Measurements from ENCODE around the gene TEX10. TPM values are rescaled to one million over a fixed set of nuclear protein-coding genes. Genes with fewer than 3 reads are reported as not detected.

TEX10 gene
- total RNA-seq, 2 experiments from 2014 or later: 43.9 to 44.9 TPM

- intact Hi-C loops (cut with micrococcal nuclease; ENCODE audit: unreplicated experiment): no loop called here
- DNase-seq (ENCODE audit: low spot score): no peak
- Histone ChIP-seq H3K4me3 (ENCODE audit: low read depth, low read length, poor library complexity, severe bottlenecking) (no peak overlapping the region), H3K79me2 (ENCODE audit: insufficient read depth, low read depth, low read length) (no peaks in the 10 kb centered on the region), H3K36me3 (ENCODE audit: insufficient read depth, low read length) (peaks cover 68% of the 10 kb centered on the region), H3K9me3 (ENCODE audit: low read length) (peaks cover 11% of the 10 kb centered on the region; the same call in 1 of the 2 replicates), H3K4me1 (ENCODE audit: insufficient read depth, low read length, poor library complexity, severe bottlenecking) (no peaks in the 10 kb centered on the region), H4K20me1 (ENCODE audit: insufficient read depth, low read length) (no peaks in the 10 kb centered on the region), H3K27ac (ENCODE audit: low read depth, low read length, poor library complexity, severe bottlenecking) (no peak overlapping the region), H3K9me2 (ENCODE audit: insufficient read depth, low read length) (no peaks in the 10 kb centered on the region), H2AFZ (ENCODE audit: low read length) (no peak overlapping the region), H3K4me2 (ENCODE audit: low read length) (no peak overlapping the region)
- ChIA-PET POLR2A (no interaction called here), CTCF (ENCODE audit: unreplicated experiment) (no interaction called here)
- BruUV-seq (replicated peaks): no TSS peak
- TF ChIP-seq CTCF (conservative IDR thresholded peaks at IDR 0.05; ENCODE audit: low read length): no peak
- TF ChIP-seq EZH2phosphoT487 (IDR thresholded peaks at IDR 0.05; ENCODE audit: borderline replicate concordance, low read depth, low read length): no peak
Observed at GRCh38 chr9:100285601-100286000, 67.1 kb downstream of the TEX10 start.

- POLR2A ChIA-PET: no interaction called here
- no peak for DNase-seq (ENCODE audit: low spot score)
- no TSS peak for BruUV-seq (replicated peaks)
Observed at GRCh38 chr9:100285080-100285479, 67.7 kb downstream of the TEX10 start.

More at GRCh38 chr9:100285080-100285479, 67.7 kb downstream of the TEX10 start:
- TF ChIP-seq EZH2phosphoT487 (IDR thresholded peaks at IDR 0.05; ENCODE audit: borderline replicate concordance, low read depth, low read length): no peak
- TF ChIP-seq CTCF (conservative IDR thresholded peaks at IDR 0.05; ENCODE audit: low read length): no peak
- H4K20me1 ChIP-seq (ENCODE audit: insufficient read depth, low read length): no peaks in the 10 kb centered on the region
- no peak overlapping the region for H2AFZ ChIP-seq (ENCODE audit: low read length)
- H3K4me2 ChIP-seq (ENCODE audit: low read length): no peak overlapping the region
- CTCF ChIA-PET (ENCODE audit: unreplicated experiment): no interaction called here
- H3K9me2 ChIP-seq (ENCODE audit: insufficient read depth, low read length): no peaks in the 10 kb centered on the region
- H3K27ac ChIP-seq (ENCODE audit: low read depth, low read length, poor library complexity, severe bottlenecking): no peak overlapping the region
- no peaks in the 10 kb centered on the region for H3K79me2 ChIP-seq (ENCODE audit: insufficient read depth, low read depth, low read length)
- H3K4me1 ChIP-seq (ENCODE audit: insufficient read depth, low read length, poor library complexity, severe bottlenecking): no peaks in the 10 kb centered on the region
- H3K36me3 ChIP-seq (ENCODE audit: insufficient read depth, low read length): peaks cover 65% of the 10 kb centered on the region
- no peak overlapping the region for H3K4me3 ChIP-seq (ENCODE audit: low read depth, low read length, poor library complexity, severe bottlenecking)
- H3K9me3 ChIP-seq (ENCODE audit: low read length): peaks cover 11% of the 10 kb centered on the region; the same call in 1 of the 2 replicates
- intact Hi-C loops (cut with micrococcal nuclease; ENCODE audit: unreplicated experiment): no loop called here

Data from OCI-LY7 (cell line).